ENCODE measurements around the gene INTS7.
"Not testable (repeated sequence)": the region's sequence is repeated elsewhere in the genome, so short reads cannot be mapped to it uniquely, and the experiment has no call there.

Gene INTS7

DNA sequence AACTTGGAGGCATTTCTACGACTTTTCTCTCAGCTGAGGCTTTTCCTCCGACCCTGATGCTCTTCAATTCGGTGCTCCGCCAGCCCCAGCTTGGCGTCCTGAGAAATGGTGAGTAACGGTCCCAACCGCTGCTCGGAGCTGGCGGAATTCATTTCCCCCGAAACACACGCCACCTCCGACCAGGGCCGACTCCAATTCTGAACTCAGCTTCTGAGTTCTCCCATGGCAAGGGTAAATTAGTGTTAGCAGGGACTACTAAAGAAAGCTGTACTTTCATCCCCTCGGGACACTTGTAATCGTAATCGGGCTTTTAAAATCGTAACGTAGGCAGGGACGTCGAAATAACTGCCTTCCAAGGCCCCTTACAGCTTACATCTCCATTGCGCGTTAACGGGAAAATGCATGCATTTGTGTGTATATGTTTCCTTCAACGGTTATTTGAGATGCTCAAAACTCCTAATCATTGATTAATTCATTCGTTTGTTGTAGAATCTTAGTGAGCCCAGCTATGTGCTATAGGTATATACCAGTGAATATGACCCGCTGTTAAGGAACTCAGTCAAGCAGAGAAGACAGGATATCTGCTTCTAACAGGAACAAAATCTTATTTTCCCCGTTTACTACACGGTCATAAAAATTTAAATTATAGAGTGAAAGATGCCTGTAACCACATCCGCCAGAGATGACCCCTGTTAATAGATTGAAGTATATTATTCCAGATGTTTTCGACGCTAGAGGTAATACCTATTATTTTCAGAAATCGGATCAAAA, 663 bp upstream of the INTS7 start:
- peak; percentile 26 for DNase-seq (ENCODE audit: low read depth)

DNA sequence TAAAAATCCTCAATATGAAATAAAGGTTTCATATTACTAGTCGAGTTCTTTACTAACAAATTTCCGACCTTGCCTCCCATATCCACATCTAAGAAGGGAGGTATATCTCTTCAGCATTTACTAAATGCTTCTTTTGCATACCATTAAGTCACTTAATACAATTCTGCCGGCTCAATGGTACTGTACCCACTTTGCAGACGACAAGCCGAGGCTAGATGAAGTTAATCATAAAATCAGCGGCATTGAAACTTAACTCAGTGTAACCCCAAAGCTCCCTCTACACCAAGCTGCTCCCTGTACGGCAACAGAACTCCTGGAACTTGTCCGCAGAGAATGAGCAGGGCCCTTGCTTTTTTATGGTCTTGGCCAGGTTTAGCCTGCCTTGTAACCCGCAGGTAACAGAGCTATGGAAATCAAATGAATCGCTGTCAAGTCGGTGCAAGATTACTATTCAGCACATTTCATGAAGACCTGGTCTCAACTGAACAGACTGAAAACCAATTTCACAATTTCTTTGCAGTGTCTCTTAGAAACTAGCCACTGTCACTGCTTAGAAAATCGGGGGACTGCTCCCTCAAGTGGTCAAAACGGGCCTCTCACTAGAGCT, 738 bp downstream of the INTS7 start:
- no peak for DNase-seq (ENCODE audit: low read depth)

- DNase-seq (ENCODE audit: low read depth): peak; percentile 76
Observed at GRCh38 chr1:212030936-212031528, 4.3 kb downstream of the INTS7 start.

DNA sequence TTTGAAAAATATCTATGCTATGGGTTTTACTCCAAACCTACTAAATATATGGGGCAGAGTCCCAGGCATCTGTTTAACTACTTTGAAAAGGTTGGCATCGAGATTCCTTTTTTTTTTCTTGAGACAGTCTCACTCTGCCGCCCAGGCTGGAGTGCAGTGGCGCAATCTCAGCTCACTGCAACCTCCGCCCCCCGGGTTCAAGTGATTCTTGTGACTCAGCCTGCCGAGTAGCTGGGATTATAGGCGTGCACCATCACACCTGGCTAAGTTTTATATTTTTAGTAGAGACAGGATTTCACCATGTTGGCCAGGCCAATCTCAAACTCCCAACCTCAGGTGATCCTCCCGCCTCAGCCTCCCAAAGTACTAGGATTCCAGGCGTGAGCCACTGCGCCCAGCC, 7.6 kb downstream of the INTS7 start:
- not testable (repeated sequence) for DNase-seq (ENCODE audit: low read depth)

DNA sequence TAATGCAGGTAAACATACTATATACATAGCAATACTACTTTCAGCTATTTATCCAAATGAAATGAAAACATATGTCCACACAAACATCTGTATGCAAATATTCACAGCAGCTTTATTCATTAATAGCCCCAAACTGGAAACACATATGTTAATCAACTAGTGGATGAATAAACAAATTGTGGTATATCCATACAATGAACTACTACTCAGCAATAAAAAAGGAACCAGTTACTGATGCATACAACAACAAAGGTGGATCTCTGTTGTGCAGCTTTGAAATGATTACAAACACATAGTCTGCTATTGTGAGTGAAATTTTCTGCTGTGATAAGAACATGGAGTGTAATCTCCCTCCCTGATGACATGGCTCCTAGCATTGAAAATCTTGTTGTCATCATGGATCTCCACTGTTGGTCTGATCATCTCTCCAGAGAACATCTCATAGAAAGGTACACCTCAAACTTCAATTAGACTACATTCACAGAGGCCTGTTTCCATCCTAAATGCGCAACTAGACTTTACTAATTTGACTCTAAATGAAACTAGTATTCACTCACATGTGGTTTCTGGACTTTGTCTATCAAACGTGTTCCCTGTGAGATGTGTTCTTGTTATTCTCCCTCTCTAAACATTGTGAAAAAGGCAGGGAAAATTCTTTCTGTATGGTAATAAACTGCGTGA, 10.7 kb downstream of the INTS7 start:
- DNase-seq (ENCODE audit: low read depth): no peak

GRCh38 chr1:212022908-212023307, 12.4 kb downstream of the INTS7 start:
- not testable (repeated sequence) for DNase-seq (ENCODE audit: low read depth)

GRCh38 chr1:212021563-212021962, 13.8 kb downstream of the INTS7 start:
- DNase-seq (ENCODE audit: low read depth): no peak

GRCh38 chr1:212020975-212021374, 14.4 kb downstream of the INTS7 start:
- DNase-seq (ENCODE audit: low read depth): no peak

DNA sequence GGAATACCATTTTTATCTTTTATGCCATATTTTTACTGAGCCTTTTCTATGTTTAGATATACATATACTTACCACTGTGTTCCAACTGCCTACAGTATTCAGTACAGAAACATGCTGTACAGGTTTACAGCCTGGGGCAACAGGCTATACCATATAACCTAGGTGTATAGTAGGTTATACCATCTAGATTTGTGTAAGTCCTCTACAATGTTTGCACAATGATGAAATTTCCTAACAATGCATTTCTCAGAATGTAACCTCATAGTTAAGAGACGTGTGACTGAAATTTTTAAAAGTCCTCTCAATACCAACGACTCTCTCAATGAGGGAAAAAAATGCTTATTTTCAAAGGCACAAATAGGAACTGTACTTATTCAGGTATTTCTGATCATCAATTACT, 21.7 kb downstream of the INTS7 start:
- no peak for DNase-seq (ENCODE audit: low read depth)

GRCh38 chr1:212012034-212012740, 23.2 kb downstream of the INTS7 start:
- no peak for DNase-seq (ENCODE audit: low read depth)

DNA sequence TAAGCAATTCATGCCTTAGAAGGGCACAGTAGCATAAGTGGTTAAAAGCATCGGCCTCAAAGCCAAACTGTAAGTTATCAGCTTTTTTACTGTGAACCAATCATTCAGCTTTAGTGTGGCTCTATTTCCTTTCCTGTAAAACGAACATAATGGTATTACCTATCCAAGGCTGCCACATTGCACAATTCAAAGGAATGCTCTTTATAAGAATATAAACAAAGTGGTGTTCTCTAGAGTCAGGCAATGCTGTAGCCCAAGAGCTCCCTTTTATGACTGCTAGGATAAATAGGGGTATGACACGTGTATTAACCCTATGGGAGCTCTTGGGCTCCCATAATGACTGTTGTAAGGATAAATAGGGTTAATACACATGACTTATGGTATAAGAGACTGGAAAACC, 25.4 kb downstream of the INTS7 start:
- no peak for DNase-seq (ENCODE audit: low read depth)

DNA sequence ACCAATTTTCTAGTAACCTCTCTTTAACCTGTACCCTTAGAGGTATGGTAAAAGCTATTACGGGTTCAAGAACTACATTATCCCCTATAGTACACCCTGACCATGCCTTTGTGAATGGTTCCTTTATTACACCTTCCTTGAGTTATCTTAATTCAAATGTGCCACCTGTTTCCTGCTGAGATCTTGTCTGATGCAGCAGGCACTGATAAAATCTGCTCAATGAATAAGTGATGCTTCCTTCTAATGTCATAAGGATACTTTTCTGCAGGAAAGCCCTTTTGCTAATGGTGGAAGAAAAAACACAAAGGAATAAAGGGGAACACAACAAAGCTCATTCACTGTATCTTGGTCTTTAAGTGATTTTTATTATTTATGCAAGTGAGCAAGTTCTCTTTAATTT, 25.8 kb downstream of the INTS7 start:
- DNase-seq (ENCODE audit: low read depth): no peak

GRCh38 chr1:212007886-212008285, 27.5 kb downstream of the INTS7 start:
- no peak for DNase-seq (ENCODE audit: low read depth)

GRCh38 chr1:212007178-212007577, 28.2 kb downstream of the INTS7 start:
- no peak for DNase-seq (ENCODE audit: low read depth)

GRCh38 chr1:212004895-212005608, 30.3 kb downstream of the INTS7 start:
- DNase-seq (ENCODE audit: low read depth): no peak

DNA sequence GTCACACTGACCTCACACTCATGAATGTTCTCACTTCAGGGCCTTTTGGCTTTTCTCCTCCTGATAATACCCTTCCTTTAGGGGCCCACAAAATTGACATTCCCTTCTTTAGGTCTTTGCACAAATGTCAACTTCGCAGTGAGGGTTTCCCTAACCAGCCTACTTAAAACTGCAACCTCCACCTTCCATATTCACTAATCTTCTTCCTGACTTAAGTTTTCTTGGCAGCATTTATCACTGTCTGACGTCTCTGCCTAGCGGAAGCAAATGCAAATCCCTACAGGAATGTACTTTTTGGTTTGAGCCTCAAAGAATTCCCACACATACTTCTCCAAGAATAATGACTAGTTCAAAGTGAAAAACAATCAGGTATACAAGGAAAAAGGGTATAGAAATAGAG, 32.8 kb downstream of the INTS7 start:
- DNase-seq (ENCODE audit: low read depth): no peak

GRCh38 chr1:211997426-211997825, 37.9 kb downstream of the INTS7 start:
- not testable (repeated sequence) for DNase-seq (ENCODE audit: low read depth)

DNA sequence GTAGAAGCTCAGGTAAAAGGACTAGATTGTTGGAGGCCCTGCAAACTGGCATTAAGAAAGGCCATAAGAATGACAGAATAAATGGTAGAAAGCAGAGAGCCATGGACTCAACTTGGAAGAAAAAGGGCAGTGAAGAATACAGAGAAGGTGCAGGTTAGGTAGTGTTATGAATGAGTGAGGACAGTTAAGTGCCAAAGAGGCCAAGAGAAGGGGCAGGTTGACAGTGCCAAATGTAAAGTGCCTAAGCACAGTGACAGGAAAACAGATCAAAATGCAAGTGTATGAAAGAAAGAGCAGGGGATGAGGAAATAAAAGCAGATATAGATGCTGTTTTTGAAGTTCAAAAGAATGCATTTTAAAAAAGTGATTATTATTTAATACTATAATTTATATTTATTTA, 43.7 kb downstream of the INTS7 start:
- no peak for DNase-seq (ENCODE audit: low read depth)

- no peak for DNase-seq (ENCODE audit: low read depth)
Observed at GRCh38 chr1:211986628-211987254, 48.6 kb downstream of the INTS7 start.

GRCh38 chr1:211985556-211986264, 49.6 kb downstream of the INTS7 start:
- DNase-seq (ENCODE audit: low read depth): no peak
